ENCODE data around the gene TBC1D21.
"Not testable (repeated sequence)": the region's sequence is repeated elsewhere in the genome, so short reads cannot be mapped to it uniquely, and the experiment has no call there.

TBC1D21 gene

DNA sequence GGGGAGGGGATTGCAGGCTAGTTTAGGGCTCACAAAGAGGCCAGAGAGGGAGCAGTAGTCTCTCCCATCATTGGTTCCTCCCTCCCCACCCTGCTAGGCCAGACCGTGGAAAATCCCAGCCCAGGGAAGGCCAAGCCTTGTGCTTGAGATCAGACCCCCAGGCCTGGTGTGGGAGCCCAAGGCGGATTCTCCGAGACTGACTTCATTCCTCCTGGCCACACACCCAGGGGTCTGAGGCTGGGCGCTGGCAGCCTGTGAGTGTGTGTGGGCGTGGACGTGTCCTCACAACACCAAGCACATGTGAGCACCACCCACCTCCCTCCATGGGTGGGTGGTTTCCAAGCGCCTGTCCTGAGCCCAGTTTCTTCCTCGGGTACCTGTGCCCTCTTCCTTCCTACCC is 57.0 kb downstream of the TBC1D21 start:
- peak; percentile 79 for DNase-seq (ENCODE audit: low spot score)

DNA sequence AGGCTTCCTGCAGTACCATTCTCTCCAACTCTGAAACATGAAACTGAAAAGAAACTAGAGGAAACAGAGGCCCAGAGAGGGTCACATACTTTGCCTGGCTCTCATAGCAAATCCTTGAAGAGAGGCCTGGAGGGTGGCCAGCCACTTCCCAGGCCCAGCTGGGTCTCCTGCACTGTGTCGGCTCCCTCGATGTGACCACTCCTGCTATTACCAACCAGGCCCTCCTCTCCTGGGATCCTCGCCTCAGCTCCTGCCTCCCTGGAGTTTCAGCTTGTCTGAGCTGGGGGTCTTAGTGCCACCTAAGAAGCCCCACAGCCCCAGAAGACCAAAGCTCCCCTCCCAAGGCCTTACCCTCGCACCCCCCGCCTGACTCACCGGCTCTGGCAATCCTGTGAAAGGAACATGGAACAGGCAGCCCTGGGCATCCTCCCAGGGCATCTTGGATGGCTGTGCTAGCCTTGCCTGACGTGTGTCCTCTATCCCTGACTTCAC is 57.5 kb downstream of the TBC1D21 start:
- DNase-seq (ENCODE audit: low spot score): peak; percentile 90

DNA sequence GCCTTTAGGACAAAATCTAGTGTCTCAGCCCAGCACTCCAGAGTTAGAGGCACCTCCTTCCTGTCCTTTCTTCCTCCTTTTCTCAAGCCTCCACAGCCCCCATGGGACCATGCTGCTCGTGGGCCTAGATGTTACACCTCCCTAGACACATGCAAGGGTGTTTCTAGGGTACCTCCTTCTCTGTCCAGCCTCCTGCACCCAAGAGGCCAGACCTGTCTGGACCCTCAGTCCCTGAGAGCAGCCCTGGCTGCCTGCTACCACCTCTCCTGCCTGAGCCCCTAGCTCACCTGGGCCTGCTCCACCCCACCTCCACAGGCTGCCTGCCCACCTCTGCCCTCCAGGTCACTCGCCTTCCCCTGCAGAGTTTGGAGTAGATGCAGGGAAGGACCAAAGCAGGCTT is 58.1 kb downstream of the TBC1D21 start:
- DNase-seq (ENCODE audit: low spot score): no peak

GRCh38 chr15:73932381-73933191 is 59.2 kb downstream of the TBC1D21 start:
- no peak for DNase-seq (ENCODE audit: low spot score)

- DNase-seq (ENCODE audit: low spot score): no peak
Observed at GRCh38 chr15:73934281-73934680, 60.9 kb downstream of the TBC1D21 start.

DNA sequence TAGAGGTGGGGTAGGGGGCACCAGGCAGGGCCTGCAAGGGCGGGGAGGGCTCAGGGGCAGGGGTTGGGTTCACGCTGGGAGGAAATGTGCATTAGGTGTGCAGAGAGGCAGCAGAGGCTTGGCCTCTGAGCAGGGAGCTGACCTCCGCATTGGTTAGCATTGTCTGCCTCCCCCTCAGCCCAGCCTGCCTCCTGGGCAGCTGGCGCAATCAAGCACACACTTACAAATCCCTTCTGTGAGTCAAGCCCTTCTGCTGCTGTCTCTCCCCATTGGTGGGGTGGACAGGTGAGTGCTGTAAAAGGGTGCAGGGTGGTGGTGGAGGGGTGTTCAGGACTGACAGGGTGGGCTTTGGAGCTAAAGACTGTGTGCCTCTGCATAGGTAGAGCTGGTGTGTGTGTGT is 62.2 kb downstream of the TBC1D21 start:
- DNase-seq (ENCODE audit: low spot score): no peak

DNA sequence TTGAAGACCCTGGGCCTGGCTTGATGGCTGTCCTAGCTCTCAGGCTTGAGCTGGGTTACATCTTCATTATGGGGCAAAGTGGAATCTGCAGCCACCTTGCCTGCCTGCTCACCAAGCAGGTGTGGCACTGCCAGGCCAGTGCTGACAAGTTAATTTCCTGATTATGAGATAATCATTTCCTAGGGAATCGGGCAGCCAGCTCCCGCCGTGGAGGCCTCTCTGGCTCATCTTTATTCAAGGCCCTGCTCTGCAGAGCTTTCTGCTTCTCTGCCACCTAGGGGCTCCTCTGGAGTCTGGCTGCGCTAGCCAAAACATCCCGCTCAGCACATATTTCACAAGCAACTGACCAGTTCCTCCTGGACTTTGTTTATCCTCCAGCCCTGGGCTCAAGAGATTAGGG is 62.8 kb downstream of the TBC1D21 start:
- DNase-seq (ENCODE audit: low spot score): no peak

DNA sequence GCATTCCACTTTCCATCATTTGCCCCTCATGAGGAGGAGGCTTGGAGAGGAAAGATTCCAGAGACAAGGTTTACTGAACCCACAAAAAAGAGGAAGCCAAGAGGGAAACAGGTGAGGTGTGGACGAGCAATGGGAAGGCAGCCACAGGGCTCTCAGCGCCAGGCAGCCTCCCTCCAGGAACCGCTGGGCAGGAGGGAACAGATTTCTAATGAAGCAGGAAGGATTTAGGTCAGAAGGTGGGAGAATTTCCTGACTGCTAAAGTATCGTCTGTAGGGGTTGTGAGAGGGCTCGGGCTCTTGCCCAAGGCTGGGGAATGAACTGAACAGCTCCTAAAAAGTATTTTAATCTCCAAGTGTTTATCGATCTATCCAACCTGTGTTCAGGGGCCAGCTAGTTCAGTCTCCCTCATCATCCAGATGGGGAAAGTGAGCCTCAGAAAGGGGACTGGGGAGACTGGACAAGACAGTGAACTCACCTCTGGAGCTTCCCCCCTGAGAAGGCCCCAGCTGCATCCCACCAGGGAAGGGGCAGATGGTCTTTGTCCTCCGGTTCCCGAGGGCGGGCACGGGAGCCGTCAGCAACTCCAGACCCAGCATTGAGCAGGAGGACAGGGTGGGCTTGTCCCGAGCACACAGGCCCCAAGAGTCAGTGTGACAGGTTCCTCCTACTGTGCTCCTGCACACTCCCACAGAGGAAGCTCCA is 63.4 kb downstream of the TBC1D21 start:
- no peak for DNase-seq (ENCODE audit: low spot score)

- no peak for DNase-seq (ENCODE audit: low spot score)
Observed at GRCh38 chr15:73937296-73937695, 63.9 kb downstream of the TBC1D21 start.

GRCh38 chr15:73937726-73938125 is 64.4 kb downstream of the TBC1D21 start:
- no peak for DNase-seq (ENCODE audit: low spot score)

- DNase-seq (ENCODE audit: low spot score): not testable (repeated sequence)
Observed at GRCh38 chr15:73938516-73938915, 65.2 kb downstream of the TBC1D21 start.
